ENCODE measurements around the gene WNT1. TPM values are rescaled to one million over a fixed set of nuclear protein-coding genes. Genes with fewer than 3 reads are reported as not detected.

Gene WNT1
- total and polyA plus RNA-seq, 2 of the 4 experiments (the other 2 are of a cell fraction) = not detected

DNA sequence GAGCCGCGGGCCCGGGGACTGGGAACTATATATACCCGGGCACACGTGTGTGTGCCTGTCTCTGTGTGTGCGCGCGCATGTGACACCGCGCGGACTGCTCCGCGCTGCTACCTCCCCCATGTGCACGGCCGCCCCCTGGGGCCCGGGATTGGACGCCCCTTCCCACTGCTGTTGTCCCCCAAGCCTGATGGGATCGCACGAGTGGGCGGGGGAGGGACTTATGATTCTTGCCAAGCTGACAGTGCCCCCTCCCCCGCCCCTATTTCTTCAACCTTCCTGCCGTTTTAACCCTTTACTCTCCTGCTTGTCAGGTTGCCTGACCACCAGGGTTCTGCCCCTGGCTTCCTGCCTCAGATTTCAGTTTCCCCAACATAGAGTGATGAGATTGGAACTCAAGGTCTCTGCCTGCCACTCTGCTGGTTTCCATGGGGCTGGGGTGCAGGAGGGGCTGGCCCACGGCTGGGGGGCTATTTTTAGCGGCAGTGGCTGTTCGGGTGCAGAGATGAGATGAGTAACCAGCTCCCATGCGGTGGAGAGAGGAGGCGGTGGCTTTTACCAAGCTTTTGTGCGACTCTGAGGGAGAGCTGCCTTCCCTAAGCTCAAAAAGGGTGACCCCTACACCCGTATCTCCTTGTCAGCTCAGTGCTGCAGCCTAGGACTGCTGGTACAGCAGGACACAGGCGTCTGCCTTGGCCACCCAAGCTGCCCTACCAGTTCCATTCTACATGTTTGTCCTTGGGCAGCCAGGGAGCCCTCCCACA lies 21.4 kb downstream of the WNT1 start, which contains the start of gene DDN:
Gene DDN, minus strand, starts transcription at position 5 of the 761 bp plus-strand sequence. CDS start 88 bp downstream, outside the sequence.
- Histone ChIP-seq H3K14ac (replicated peaks; ENCODE audit: low read depth, low read length) (peak within 1 kb of the TSS; percentile 50; the same call in 1 of the 2 replicates), H2BK15ac (ENCODE audit: low read depth, low read length) (no peak within 1 kb of the TSS), H2AK5ac (ENCODE audit: low read depth, low read length) (peak within 1 kb of the TSS; percentile 7; the same call in 1 of the 2 replicates), H2BK20ac (ENCODE audit: low read depth, low read length) (no peak within 1 kb of the TSS), H4K20me1 (ENCODE audit: insufficient read depth, low read length) (peaks cover 6% of the 10 kb centered on the region; the same call in 1 of the 2 replicates), H3K9me1 (ENCODE audit: insufficient read depth, low read length) (peaks cover 3% of the 10 kb centered on the region), H3K23ac (ENCODE audit: low read depth, low read length) (peak within 1 kb of the TSS; percentile 12; the same call in 1 of the 2 replicates), H2BK5ac (ENCODE audit: low read depth, low read length, poor library complexity, severe bottlenecking) (no peak within 1 kb of the TSS), H4K91ac (ENCODE audit: insufficient read depth, low read depth, low read length) (no peak within 1 kb of the TSS), H3K9me3 (ENCODE audit: control insufficient read depth, insufficient read depth, low read length) (no peaks in the 10 kb centered on the region), H3K18ac (ENCODE audit: low read depth, low read length) (no peak within 1 kb of the TSS), H3K4me3 (ENCODE audit: insufficient read depth, low read depth, low read length) (peak within 1 kb of the TSS; percentile 12), H3K4me1 (ENCODE audit: control insufficient read depth, insufficient read depth, low read length) (peaks cover 14% of the 10 kb centered on the region), H2AK9ac (replicated peaks; ENCODE audit: low read depth, low read length, poor library complexity) (peak within 1 kb of the TSS; percentile 80), H3K9ac (ENCODE audit: low read depth, low read length) (no peak within 1 kb of the TSS), H3K56ac (ENCODE audit: extremely low read depth, insufficient read depth, low read length) (no peak within 1 kb of the TSS), H4K8ac (ENCODE audit: low read depth in 2 of 2, low read length in 2 of 2) (peak within 1 kb of the TSS in 1 of 2 experiments; percentile 40; a peak in 1 of 4 replicates), H3K36me3 (ENCODE audit: control insufficient read depth, insufficient read depth, low read length) (peaks cover 25% of the 10 kb centered on the region), H3K79me1 (ENCODE audit: low read depth in 1 of 2, low read length in 2 of 2) (peaks cover 0 to 9% of the 10 kb centered on the region in 2 experiments; a peak in 1 of 4 replicates), H2BK120ac (ENCODE audit: low read depth, low read length) (no peak within 1 kb of the TSS), H4K5ac (ENCODE audit: low read depth, low read length) (no peak within 1 kb of the TSS), H3K27ac (ENCODE audit: insufficient read depth, low read length) (no peak within 1 kb of the TSS), H3K4me2 (ENCODE audit: low read depth, low read length) (peak within 1 kb of the TSS; percentile 89), H2AFZ (replicated peaks; ENCODE audit: low read length, poor library complexity) (peak within 1 kb of the TSS; percentile 85), H3K27me3 (ENCODE audit: control insufficient read depth, insufficient read depth, low read length) (peaks cover 19% of the 10 kb centered on the region; the same call in 1 of the 2 replicates), H3K4ac (ENCODE audit: low read depth, low read length) (no peak within 1 kb of the TSS; the same call in 1 of the 2 replicates)
- DNase-seq = peak; percentile 52
- WGBS, 2 experiments (ENCODE audit: extremely low coverage in 2 of 2, insufficient read length in 1 of 2) = 0% methylated on average over 3 of the region's 30 CpGs; no CpG with 5 or more reads in 1 of the 2 experiments
- no peak for TF ChIP-seq CHD1 (IDR thresholded peaks at IDR 0.05; ENCODE audit: low read depth, low read length)
- TF ChIP-seq RCOR1 (IDR thresholded peaks at IDR 0.05; ENCODE audit: insufficient replicate concordance, low read length) = no peak
- peak; percentile 48; the same call in 1 of the 2 replicates for TF ChIP-seq USF2 (IDR thresholded peaks at IDR 0.05; ENCODE audit: low read depth, low read length)
- TF ChIP-seq CEBPB (IDR thresholded peaks at IDR 0.05; ENCODE audit: low read depth, low read length) = no peak
- TF ChIP-seq, protein P1, sequence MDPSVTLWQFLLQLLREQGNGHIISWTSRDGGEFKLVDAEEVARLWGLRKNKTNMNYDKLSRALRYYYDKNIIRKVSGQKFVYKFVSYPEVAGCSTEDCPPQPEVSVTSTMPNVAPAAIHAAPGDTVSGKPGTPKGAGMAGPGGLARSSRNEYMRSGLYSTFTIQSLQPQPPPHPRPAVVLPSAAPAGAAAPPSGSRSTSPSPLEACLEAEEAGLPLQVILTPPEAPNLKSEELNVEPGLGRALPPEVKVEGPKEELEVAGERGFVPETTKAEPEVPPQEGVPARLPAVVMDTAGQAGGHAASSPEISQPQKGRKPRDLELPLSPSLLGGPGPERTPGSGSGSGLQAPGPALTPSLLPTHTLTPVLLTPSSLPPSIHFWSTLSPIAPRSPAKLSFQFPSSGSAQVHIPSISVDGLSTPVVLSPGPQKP (IDR thresholded peaks at IDR 0.05; ENCODE audit: borderline replicate concordance, low read depth, low read length) = no peak
- TF ChIP-seq MXI1 (IDR thresholded peaks at IDR 0.05; ENCODE audit: borderline replicate concordance, low read depth, low read length) = 0 out of 2 replicates have a peak, but pooled peaks have one; percentile 9
- no peak for TF ChIP-seq CTCF (conservative IDR thresholded peaks at IDR 0.05; ENCODE audit: low read depth, low read length)
- in situ Hi-C loops (cut with MboI; ENCODE audit: low sequenced_read_pairs) (no loop called here), intact Hi-C loops (cut with micrococcal nuclease) (no loop called here), dilution Hi-C loops (cut with HindIII; ENCODE audit: low sequenced_read_pairs, unreplicated experiment) (no loop called here)
- ChIA-PET POLR2A (ENCODE audit: unreplicated experiment) (no interaction called here), CTCF (interaction anchor here (0.6 kb wide), 1 partner anchor 15 kb away, joined by 3 read pairs; no protein-coding TSS in a partner anchor)
- BruUV-seq (replicated peaks) = no TSS peak
- ATAC-seq (ENCODE audit: low read depth) = peak; percentile 22

Data from IMR-90 (cell line).